Right lung (tissue), 5 donors: ENCODE data around the gene ERGIC1. TPM values are rescaled to one million over a fixed set of nuclear protein-coding genes. Genes with fewer than 3 reads are reported as not detected.

Experiments used
- DNase-seq, 2 donors: peaks; one replicate each; pipeline ENCODE4 v3.0.0-alpha.2; 2013
- polyA plus RNA-seq, 5 donors: library from polyadenylated mRNA; unstranded; fragments of 120-200 nt; gene quantifications; one replicate each; pipeline versions ENCODE4 v1.2.1 to v1.2.3, GENCODE V29; 2013; ENCODE audit warnings: inconsistent platforms in 1 of 5, low replicate concordance in 1 of 5; ENCODE audit not compliant: insufficient read length in 5 of 5, insufficient read depth in 1 of 5

Gene ERGIC1
- polyA plus RNA-seq, 5 donors: 112 to 127 (median 121) TPM

- DNase-seq: no peak
Observed at GRCh38 chr5:172899436-172899835, 65.4 kb downstream of the ERGIC1 start.

- DNase-seq: no peak
Observed at GRCh38 chr5:172901012-172901780, 67.1 kb downstream of the ERGIC1 start.

GRCh38 chr5:172901788-172902496 lies 67.9 kb downstream of the ERGIC1 start:
- DNase-seq: no peak

- DNase-seq: peak; percentile 68 to 74
Observed at GRCh38 chr5:172902497-172903472, 68.7 kb downstream of the ERGIC1 start.

GRCh38 chr5:172903790-172904189 lies 69.7 kb downstream of the ERGIC1 start:
- DNase-seq: no peak

GRCh38 chr5:172904312-172904642 lies 70.2 kb downstream of the ERGIC1 start:
- DNase-seq: no peak

- peak; percentile 58 to 64 for DNase-seq
Observed at GRCh38 chr5:172904643-172905345, 70.7 kb downstream of the ERGIC1 start.

GRCh38 chr5:172905346-172906140 lies 71.5 kb downstream of the ERGIC1 start:
- no peak for DNase-seq

- DNase-seq: no peak
Observed at GRCh38 chr5:172906436-172906835, 72.4 kb downstream of the ERGIC1 start.

GRCh38 chr5:172906888-172907287 lies 72.8 kb downstream of the ERGIC1 start:
- no peak for DNase-seq

- no peak for DNase-seq
Observed at GRCh38 chr5:172907657-172908056, 73.6 kb downstream of the ERGIC1 start.

- no peak for DNase-seq
Observed at GRCh38 chr5:172908662-172909061, 74.6 kb downstream of the ERGIC1 start.

GRCh38 chr5:172909931-172910502 lies 76.0 kb downstream of the ERGIC1 start:
- DNase-seq: no peak

- no peak for DNase-seq
Observed at GRCh38 chr5:172910828-172911627, 77.0 kb downstream of the ERGIC1 start.

GRCh38 chr5:172911628-172911880 lies 77.5 kb downstream of the ERGIC1 start:
- DNase-seq: no peak

- no peak for DNase-seq
Observed at GRCh38 chr5:172911976-172912375, 77.9 kb downstream of the ERGIC1 start.

- DNase-seq: no peak
Observed at GRCh38 chr5:172913117-172913850, 79.2 kb downstream of the ERGIC1 start.

GRCh38 chr5:172915514-172915913 lies 81.5 kb downstream of the ERGIC1 start:
- no peak for DNase-seq
